ENCODE results near the gene PTPA.

- TF ChIP-seq CTCF (IDR thresholded peaks at IDR 0.05) (no peak), POLR2AphosphoS5 (IDR thresholded peaks at IDR 0.05) (no peak), EP300 (IDR thresholded peaks at IDR 0.05) (no peak)
Observed at GRCh38 chr9:129195606-129196005, 84.4 kb downstream of the PTPA start.
